ENCODE data around the gene PMAIP1. TPM values are rescaled to one million over a fixed set of nuclear protein-coding genes. Genes with fewer than 3 reads are reported as not detected.

The PMAIP1 gene
- total and polyA plus RNA-seq, 2 donors from 2014 or later, result 0.71 to 2.8 TPM

- Histone ChIP-seq H3K9me3 (ENCODE audit: control insufficient read depth in 2 of 3, insufficient read depth in 1 of 3, low read length in 3 of 3) (no peaks in the 10 kb centered on the region), H3K9ac (ENCODE audit: low read length in 3 of 3) (no peak overlapping the region), H3K36me3 (ENCODE audit: control insufficient read depth in 2 of 3, insufficient read depth in 3 of 3, low read length in 3 of 3) (no peaks in the 10 kb centered on the region), H3K27ac (ENCODE audit: low read depth in 2 of 2, low read length in 2 of 2) (no peak overlapping the region), H3K27me3 (ENCODE audit: control insufficient read depth, insufficient read depth, low read length) (no peaks in the 10 kb centered on the region), H3K4me1 (ENCODE audit: control insufficient read depth in 2 of 3, insufficient read depth in 2 of 3, low read depth in 1 of 3, low read length in 3 of 3) (no peaks in the 10 kb centered on the region), H3K4me3 (ENCODE audit: low read length in 3 of 3) (no peak overlapping the region)
- DNase-seq (no peak), FAIRE-seq (no peak)
- intact Hi-C loops (cut with DNase I), result no loop called here
- TF ChIP-seq CTCF (IDR thresholded peaks at IDR 0.05; ENCODE audit: borderline replicate concordance, extremely low read depth, insufficient read depth), result no peak
Observed at GRCh38 chr18:59865241-59865986, 34.4 kb upstream of the PMAIP1 start.

GRCh38 chr18:59866551-59867269 lies 33.1 kb upstream of the PMAIP1 start:
- no peaks in the 10 kb centered on the region for H3K4me1 ChIP-seq (ENCODE audit: control insufficient read depth in 2 of 3, insufficient read depth in 2 of 3, low read depth in 1 of 3, low read length in 3 of 3)
- H3K36me3 ChIP-seq (ENCODE audit: control insufficient read depth in 2 of 3, insufficient read depth in 3 of 3, low read length in 3 of 3), result no peaks in the 10 kb centered on the region
- no peak overlapping the region for H3K4me3 ChIP-seq (ENCODE audit: low read length in 3 of 3)
- no peak for DNase-seq
- H3K9ac ChIP-seq (ENCODE audit: low read length in 3 of 3), result no peak overlapping the region
- no peak for FAIRE-seq
- TF ChIP-seq CTCF (IDR thresholded peaks at IDR 0.05; ENCODE audit: borderline replicate concordance, extremely low read depth, insufficient read depth), result no peak
- H3K9me3 ChIP-seq (ENCODE audit: control insufficient read depth in 2 of 3, insufficient read depth in 1 of 3, low read length in 3 of 3), result no peaks in the 10 kb centered on the region
- H3K27ac ChIP-seq (ENCODE audit: low read depth in 2 of 2, low read length in 2 of 2), result no peak overlapping the region
- intact Hi-C loops (cut with DNase I), result no loop called here
- H3K27me3 ChIP-seq (ENCODE audit: control insufficient read depth, insufficient read depth, low read length), result no peaks in the 10 kb centered on the region

GRCh38 chr18:59867337-59868104 lies 32.3 kb upstream of the PMAIP1 start:
- intact Hi-C loops (cut with DNase I), result no loop called here
- no peak for TF ChIP-seq CTCF (IDR thresholded peaks at IDR 0.05; ENCODE audit: borderline replicate concordance, extremely low read depth, insufficient read depth)
- no peak overlapping the region for H3K27ac ChIP-seq (ENCODE audit: low read depth in 2 of 2, low read length in 2 of 2)

More at GRCh38 chr18:59867337-59868104, 32.3 kb upstream of the PMAIP1 start:
- Histone ChIP-seq H3K4me3 (ENCODE audit: low read length in 3 of 3) (no peak overlapping the region), H3K4me1 (ENCODE audit: control insufficient read depth in 2 of 3, insufficient read depth in 2 of 3, low read depth in 1 of 3, low read length in 3 of 3) (no peaks in the 10 kb centered on the region), H3K9me3 (ENCODE audit: control insufficient read depth in 2 of 3, insufficient read depth in 1 of 3, low read length in 3 of 3) (no peaks in the 10 kb centered on the region), H3K27me3 (ENCODE audit: control insufficient read depth, insufficient read depth, low read length) (no peaks in the 10 kb centered on the region), H3K9ac (ENCODE audit: low read length in 3 of 3) (no peak overlapping the region), H3K36me3 (ENCODE audit: control insufficient read depth in 2 of 3, insufficient read depth in 3 of 3, low read length in 3 of 3) (no peaks in the 10 kb centered on the region)
- no peak for DNase-seq
- no peak for FAIRE-seq
